ENCODE data around the gene TIAM2.

Gene TIAM2

GRCh38 chr6:155125906-155126305 lies 130.8 kb downstream of the TIAM2 start:
- no peak for DNase-seq (ENCODE audit: low read depth in 3 of 3, low spot score in 1 of 3)

GRCh38 chr6:155126727-155127439 lies 131.8 kb downstream of the TIAM2 start:
- no peak for DNase-seq (ENCODE audit: low read depth in 3 of 3, low spot score in 1 of 3)

DNA sequence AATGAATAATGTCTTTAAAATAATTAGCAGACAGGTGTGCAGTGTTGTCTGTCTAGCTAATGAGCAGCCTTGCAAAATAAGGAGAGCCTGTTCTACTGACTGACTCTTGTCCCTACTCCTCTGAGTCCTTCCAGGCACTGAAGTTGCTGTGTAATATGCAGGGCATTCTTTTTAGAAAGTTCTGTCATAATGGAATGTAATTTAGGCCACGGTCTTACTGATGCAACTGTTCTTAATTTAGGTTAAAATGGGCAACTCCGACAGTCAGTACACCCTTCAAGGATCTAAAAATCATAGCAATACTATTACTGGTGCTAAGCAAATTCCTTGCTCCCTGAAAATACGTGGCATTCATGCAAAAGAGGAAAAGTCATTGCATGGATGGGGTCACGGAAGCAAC lies 133.9 kb downstream of the TIAM2 start:
- DNase-seq (ENCODE audit: low read depth in 3 of 3, low spot score in 1 of 3), result no peak

GRCh38 chr6:155129744-155130143 lies 134.6 kb downstream of the TIAM2 start:
- DNase-seq (ENCODE audit: low read depth in 3 of 3, low spot score in 1 of 3), result no peak

- DNase-seq (ENCODE audit: low read depth in 3 of 3, low spot score in 1 of 3), result no peak
These were observed 135.2 kb downstream of the TIAM2 start for GRCh38 chr6:155130161-155130853.

DNA sequence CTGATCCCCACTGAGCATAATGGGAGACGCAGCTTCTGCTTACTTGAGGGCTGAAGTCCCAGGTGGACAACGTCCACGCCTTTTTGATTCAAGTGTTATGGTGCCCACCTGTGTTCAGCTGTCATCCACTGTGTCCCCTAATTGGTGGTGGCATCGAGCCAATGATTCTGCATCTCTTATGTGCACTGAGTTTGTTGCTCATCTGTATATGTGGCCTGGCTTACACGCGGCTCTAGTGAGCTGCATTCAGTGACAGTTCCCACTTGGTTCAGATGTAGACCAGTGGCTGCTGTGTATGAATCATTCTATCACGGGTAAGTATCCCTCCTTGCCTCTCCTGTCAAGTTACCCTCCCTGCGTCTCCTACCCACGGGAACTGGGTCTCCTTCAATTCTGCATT lies 137.5 kb downstream of the TIAM2 start:
- DNase-seq (ENCODE audit: low read depth in 3 of 3, low spot score in 1 of 3), result no peak

GRCh38 chr6:155141002-155141401 lies 145.9 kb downstream of the TIAM2 start:
- DNase-seq (ENCODE audit: low read depth in 3 of 3, low spot score in 1 of 3), result no peak

GRCh38 chr6:155141512-155141911 lies 146.4 kb downstream of the TIAM2 start:
- DNase-seq (ENCODE audit: low read depth in 3 of 3, low spot score in 1 of 3), result no peak

DNA sequence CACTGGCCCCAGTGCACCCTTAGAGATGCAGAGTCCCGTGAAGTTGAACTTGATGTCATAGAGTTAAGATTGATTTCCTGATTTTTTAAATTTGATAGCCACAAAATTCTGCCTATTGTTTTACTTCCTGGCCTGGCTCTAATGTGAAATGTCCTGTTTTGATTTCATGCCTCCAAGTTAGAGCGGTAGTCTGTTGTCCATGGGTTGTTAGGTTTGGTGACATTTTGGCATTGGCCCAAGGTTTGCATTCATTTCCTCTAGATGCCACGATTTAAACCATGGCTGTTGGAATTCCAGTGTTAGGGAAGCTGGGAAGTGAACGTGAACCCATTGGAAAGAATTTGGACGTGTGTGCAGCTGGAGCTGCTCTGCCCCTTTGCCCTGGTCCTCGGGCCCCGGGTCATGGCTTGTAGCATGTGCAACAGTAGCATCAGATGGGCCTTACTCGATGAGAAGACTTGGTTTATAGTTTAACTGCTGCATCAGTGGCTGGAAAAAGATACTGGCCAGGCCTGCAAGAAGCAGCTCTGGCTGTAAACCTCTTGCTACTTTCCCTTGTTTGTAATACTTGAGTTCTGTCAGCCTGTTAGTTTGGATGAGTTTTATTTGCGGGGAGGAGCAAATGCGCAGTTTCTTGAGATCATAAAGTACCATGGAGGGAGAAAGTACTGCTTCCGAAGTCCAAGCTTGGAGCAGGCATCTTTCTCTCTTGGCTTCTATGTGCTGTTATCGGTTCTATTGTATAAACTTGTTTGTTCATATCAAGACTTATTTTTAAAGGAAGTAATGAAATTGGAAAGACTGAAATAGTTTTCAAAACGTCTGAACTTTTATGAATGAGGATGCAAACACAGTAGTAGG lies 147.3 kb downstream of the TIAM2 start:
- no peak for DNase-seq (ENCODE audit: low read depth in 3 of 3, low spot score in 1 of 3)

- no peak for DNase-seq (ENCODE audit: low read depth in 3 of 3, low spot score in 1 of 3)
These were observed 148.0 kb downstream of the TIAM2 start for GRCh38 chr6:155143029-155143577.

- DNase-seq (ENCODE audit: low read depth in 3 of 3, low spot score in 1 of 3), result no peak
These were observed 148.5 kb downstream of the TIAM2 start for GRCh38 chr6:155143578-155144106.

DNA sequence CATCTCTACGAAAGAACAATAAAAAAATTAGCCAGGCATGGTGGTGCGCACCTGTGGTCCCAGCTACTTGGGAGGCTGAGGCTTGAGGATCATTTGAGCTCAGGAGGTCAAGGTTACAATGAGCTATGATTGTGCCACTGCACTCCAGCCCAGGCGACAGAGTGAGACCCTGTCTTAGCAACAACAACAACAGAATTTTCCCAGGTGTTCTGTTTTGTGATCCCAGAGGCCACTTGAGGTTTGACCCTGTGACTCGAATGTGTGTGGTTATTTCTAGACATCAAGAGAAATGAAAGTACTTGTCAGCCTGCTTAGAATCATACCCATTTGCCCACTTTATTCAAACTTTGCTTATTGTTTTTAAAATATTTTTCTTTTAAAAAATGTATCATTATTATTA lies 151.1 kb downstream of the TIAM2 start:
- DNase-seq (ENCODE audit: low read depth in 3 of 3, low spot score in 1 of 3), result no peak

- no peak for DNase-seq (ENCODE audit: low read depth in 3 of 3, low spot score in 1 of 3)
These were observed 153.0 kb downstream of the TIAM2 start for GRCh38 chr6:155147958-155148663.

DNA sequence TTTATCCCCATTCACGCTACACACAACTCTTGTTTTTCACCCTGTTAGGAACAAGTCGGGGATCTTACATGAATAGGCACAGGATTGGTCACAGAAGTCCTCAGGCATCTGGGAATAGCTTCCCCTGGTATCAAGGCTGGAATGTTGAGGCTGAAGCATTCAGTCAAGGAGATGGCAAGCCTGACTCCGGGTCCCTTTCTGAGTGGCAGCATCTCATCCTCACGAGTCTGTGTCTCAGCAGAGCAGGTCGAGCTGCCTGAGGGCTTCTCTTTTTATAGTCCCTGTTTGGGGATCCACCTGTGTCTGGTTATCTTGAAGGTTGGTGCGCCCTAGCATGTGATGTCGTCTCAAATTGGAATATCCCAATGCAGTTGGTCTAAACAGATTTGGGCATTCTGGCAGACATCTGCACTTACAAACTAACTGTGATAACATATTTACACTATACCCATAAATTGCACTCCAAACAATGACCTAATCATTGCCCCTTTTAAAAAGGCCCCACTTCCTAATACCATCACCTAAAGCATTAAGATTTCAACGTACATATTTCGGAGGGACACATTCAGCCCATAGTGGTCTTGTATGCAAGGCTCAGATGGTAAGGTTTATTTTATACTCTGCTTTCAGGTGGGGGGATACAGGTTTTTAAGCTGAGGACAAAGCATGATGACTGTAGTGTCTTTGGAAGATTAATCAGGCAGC lies 156.0 kb downstream of the TIAM2 start:
- no peak for DNase-seq (ENCODE audit: low read depth in 3 of 3, low spot score in 1 of 3)

DNA sequence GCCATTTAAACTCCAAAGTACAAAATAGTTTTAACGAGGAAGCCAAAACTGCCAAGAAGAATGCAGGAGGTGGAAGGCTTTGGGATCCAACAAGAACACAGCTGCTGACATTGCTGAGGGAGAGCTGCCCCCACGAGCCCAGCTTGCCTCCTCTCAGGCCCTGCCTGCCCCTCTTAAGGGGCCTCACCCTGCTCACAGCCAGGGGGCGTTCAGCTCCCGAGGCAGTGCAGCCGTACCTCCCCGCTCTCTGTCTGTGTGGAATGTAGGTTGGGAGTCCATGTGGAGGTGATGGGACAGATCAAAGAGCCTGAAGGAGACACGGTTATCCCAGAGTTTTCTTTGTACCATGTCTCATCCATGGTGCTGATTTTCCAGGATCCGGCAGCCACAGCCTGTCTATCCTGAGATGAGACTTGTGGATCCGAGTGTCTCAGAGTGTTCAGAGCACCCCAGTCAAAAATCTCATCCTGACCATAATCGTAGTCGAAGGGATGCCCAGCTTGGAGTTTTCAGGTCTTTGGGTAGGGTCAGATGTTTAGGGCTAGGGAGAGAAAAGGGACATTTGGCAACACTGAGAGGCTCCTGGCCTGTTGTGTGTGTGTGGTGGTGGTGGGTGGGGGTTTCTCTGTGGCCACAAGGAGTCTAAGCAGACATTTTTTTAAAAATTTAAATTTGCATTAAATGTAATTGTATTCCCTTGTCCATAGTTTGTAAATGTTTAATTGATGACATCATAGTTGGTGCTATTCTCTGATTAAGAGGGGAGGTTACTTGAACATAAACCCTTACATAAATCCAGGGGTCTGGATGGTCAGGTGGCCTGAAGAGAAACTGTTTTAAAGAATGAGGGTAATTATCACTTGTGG lies 157.3 kb downstream of the TIAM2 start:
- no peak for DNase-seq (ENCODE audit: low read depth in 3 of 3, low spot score in 1 of 3)

DNA sequence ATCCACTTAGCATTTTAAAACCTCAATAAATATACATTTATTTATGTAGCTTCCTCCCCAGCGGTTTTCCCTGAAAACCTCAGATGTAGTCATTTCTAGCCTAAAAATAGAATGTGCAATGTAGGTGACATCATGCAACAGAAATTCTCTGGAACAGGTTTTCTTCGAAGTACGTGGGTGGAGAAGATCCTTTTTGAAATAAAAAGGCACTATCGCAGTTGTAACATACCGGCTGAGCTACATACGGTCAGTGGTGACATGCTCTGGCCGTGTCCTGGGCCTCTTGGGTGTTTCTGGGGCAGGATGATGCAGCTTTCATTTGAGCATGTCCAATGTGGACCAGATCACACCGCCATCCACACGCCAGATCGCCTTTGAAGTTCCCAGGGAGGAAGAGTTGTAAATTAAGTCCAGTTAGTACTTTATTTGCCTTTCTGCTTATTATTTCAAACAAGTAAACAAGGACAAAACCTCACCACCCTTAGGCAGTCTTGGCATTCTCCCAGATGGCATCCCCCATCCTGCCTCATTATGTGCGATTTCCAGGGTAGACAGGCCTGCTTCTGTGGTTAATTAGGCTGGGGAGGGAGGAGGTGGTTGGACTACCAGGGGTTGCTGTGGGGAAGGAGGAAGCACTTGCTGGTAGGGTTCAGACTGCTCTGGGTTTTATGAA lies 159.2 kb downstream of the TIAM2 start:
- no peak for DNase-seq (ENCODE audit: low read depth in 3 of 3, low spot score in 1 of 3)

DNA sequence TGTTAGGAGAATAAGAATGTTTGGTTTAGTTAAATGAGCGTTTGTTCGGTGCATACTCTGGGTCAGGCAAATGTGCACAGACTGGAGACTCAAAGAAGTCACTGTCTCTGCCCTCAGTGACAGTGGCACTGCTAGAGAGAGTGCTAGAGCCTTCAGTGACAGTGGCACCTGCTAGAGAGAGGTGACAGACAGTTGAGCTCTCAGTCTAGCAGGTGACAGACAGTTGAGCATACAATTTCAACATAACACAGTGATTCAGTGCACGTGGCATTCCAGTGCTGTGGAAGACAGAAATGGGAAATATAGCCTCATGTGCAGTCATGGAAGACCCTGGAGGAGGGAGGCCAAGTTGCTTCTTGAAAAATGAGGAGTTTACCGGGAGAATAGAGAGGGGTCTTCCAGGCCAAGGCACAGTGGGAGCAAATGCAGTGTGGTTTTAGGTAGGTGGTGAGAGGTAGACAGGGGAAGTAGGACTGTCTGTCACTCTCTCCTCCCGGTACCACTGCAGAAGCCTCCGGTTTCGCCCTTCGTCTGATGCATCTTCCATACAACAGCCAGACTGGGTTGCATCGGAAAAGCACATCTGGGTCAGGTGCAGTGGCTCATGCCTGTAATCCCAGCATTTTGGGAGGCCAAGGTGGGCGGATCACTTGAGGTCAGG lies 160.8 kb downstream of the TIAM2 start:
- DNase-seq (ENCODE audit: low read depth in 3 of 3, low spot score in 1 of 3), result no peak

DNA sequence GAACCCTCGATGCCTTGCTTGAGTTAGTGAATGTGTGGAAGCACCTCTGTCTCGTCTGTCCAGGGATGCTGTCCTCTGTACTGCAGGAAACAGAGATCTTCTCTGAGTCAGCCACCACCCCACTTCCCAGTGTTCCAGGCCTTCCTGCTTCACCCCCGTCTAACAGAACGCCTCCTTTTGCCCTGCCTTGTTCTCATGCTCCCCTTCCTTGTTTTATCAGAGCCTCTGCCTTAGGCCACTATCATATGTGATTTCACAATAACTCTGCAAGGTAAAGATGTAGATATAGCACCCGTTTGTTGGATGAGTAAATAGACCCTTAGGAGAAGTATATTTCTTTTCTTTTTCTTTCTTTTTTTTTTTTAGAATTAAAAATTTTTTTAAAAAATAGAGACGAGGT lies 162.0 kb downstream of the TIAM2 start:
- no peak for DNase-seq (ENCODE audit: low read depth in 3 of 3, low spot score in 1 of 3)

Measured in stimulated activated CD4-positive, alpha-beta T cell treated with anti-CD3 and anti-CD28 coated beads, TNF-alpha, amount 100 ng/mL, for 1 hour (primary cell).